OCI-LY7 (cell line): ENCODE results near the gene VAMP2.

ENCODE experiments used
- CTCF ChIP-seq: fragments of 200-600 bp; sonication (generic); conservative IDR thresholded peaks from 2 replicates; pipeline ENCODE4 v1.5.1; 2014; ENCODE audit warnings: mild to moderate bottlenecking, antibody characterized with exemption, low read length, moderate library complexity, mixed read lengths
- EZH2phosphoT487 ChIP-seq: fragments of 200-600 bp; sonication (generic); IDR thresholded peaks from 2 replicates; pipeline ENCODE4 v1.6.1; 2018; ENCODE audit warnings: low read depth, borderline replicate concordance, mild to moderate bottlenecking, mixed run types, antibody characterized with exemption, low read length, moderate library complexity, mixed read lengths

GRCh38 chr17:8176998-8177731 lies 14.4 kb upstream of the VAMP2 start:
- TF ChIP-seq CTCF (no peak), EZH2phosphoT487 (no peak)
